Measurements from ENCODE around the gene FAM181B.

DNA sequence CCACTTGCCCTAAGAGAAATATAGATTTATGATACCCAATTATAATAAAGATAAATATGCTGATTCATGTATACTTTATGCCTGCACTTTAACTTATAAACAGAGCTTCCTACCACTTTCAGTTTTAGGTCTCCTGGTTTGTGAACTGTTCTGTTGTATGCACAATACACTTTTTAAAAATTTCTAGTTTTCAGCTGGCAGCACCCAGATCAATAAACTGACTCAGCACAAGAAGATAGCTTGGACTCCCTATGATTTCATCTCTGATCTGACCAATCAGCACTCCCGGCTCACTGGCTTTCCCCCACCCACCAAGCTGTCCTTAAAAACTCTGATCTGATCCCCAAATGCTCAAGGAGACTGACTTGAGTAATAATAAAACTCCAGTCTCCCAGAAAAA lies 33.5 kb upstream of the FAM181B start:
- TF ChIP-seq, protein P1, sequence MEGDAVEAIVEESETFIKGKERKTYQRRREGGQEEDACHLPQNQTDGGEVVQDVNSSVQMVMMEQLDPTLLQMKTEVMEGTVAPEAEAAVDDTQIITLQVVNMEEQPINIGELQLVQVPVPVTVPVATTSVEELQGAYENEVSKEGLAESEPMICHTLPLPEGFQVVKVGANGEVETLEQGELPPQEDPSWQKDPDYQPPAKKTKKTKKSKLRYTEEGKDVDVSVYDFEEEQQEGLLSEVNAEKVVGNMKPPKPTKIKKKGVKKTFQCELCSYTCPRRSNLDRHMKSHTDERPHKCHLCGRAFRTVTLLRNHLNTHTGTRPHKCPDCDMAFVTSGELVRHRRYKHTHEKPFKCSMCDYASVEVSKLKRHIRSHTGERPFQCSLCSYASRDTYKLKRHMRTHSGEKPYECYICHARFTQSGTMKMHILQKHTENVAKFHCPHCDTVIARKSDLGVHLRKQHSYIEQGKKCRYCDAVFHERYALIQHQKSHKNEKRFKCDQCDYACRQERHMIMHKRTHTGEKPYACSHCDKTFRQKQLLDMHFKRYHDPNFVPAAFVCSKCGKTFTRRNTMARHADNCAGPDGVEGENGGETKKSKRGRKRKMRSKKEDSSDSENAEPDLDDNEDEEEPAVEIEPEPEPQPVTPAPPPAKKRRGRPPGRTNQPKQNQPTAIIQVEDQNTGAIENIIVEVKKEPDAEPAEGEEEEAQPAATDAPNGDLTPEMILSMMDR (conservative IDR thresholded peaks at IDR 0.05 in 1 of 2, IDR thresholded peaks at IDR 0.05 in 1 of 2; ENCODE audit: low read depth in 1 of 2, low read length in 2 of 2) = no peak
- no peak for TF ChIP-seq EZH2 (IDR thresholded peaks at IDR 0.05; ENCODE audit: low read length, missing control alignments)

Data from fibroblast of lung (primary cell).